Left lobe of liver (tissue), 2 donors: ENCODE results near the gene DIP2B. TPM values are rescaled to one million over a fixed set of nuclear protein-coding genes. Genes with fewer than 3 reads are reported as not detected.
"Not testable (repeated sequence)": the region's sequence is repeated elsewhere in the genome, so short reads cannot be mapped to it uniquely, and the experiment has no call there.

Experiments
- ATAC-seq: fragments of 200-7000 bp; cut with Tn5 transposase; one replicate; pipeline ENCODE4 v1.9.1; 2020; ENCODE audit warnings: mild to moderate bottlenecking, moderate library complexity
- DNase-seq: peaks from one replicate; pipeline ENCODE4 v3.0.0-alpha.2; 2020; ENCODE audit warnings: low spot score
- total RNA-seq: library from RNA; stranded (reverse); gene quantifications from one replicate; pipeline ENCODE4 v1.2.1, GENCODE V29; 2021
- donor health status: DM: no; HTN: no; CAD: no; lungs with moderate emphysema.
- donor health status: DM: no; HTN: yes; CAD: no.

DIP2B gene, protein sequence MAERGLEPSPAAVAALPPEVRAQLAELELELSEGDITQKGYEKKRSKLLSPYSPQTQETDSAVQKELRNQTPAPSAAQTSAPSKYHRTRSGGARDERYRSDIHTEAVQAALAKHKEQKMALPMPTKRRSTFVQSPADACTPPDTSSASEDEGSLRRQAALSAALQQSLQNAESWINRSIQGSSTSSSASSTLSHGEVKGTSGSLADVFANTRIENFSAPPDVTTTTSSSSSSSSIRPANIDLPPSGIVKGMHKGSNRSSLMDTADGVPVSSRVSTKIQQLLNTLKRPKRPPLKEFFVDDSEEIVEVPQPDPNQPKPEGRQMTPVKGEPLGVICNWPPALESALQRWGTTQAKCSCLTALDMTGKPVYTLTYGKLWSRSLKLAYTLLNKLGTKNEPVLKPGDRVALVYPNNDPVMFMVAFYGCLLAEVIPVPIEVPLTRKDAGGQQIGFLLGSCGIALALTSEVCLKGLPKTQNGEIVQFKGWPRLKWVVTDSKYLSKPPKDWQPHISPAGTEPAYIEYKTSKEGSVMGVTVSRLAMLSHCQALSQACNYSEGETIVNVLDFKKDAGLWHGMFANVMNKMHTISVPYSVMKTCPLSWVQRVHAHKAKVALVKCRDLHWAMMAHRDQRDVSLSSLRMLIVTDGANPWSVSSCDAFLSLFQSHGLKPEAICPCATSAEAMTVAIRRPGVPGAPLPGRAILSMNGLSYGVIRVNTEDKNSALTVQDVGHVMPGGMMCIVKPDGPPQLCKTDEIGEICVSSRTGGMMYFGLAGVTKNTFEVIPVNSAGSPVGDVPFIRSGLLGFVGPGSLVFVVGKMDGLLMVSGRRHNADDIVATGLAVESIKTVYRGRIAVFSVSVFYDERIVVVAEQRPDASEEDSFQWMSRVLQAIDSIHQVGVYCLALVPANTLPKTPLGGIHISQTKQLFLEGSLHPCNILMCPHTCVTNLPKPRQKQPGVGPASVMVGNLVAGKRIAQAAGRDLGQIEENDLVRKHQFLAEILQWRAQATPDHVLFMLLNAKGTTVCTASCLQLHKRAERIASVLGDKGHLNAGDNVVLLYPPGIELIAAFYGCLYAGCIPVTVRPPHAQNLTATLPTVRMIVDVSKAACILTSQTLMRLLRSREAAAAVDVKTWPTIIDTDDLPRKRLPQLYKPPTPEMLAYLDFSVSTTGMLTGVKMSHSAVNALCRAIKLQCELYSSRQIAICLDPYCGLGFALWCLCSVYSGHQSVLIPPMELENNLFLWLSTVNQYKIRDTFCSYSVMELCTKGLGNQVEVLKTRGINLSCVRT (N-terminal part only)
- 13.2 TPM for total RNA-seq

DNA sequence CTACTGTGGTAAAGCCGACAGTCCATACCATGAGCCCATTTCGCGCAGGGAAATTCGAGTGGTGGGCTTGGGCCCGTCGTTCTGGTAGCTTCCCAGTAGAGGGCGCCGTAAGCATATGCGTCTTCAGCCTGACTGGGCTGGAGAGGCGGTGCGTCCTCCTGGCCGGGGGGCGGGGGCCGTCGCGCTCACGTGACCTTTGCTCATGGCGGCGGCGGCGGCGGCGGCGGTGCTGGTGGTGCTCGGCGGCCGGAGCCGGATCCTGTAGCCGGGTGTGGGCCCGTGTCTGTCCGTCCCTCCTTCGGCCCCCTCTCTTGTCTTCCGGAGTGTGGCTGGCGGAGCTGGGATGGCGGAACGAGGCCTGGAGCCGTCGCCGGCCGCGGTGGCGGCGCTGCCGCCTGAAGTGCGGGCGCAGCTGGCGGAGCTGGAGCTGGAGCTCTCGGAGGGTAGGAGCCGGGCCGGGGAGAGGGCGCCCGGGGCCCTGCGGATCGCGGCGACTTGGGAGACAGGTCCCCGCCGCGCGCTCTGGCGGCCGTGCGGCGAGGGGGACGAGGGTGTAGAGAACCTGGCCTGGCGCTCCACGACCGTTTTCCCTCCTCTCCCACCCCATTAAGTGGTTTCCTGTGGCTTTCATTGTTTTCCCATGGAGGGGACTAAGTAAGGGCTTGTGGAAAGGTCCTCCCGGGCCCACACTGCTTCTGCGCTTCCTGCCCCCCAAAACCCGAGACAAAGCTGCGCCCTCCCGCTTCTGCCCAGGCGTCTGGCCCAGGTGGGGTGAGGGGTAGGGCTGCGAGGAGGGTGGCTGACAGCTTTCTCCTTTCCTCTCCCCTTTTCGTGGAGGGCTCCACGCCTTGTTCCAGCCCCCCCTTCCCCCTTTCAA lies at the start of gene DIP2B:
TSS of gene DIP2B (plus strand) at position 188 of the 877 bp plus-strand sequence. CDS start at position 344, 156 bp downstream.
- DNase-seq (peak; percentile 96), ATAC-seq (peak; percentile 95)

GRCh38 chr12:50458606-50459005 lies 46.2 kb upstream of the DIP2B start:
- DNase-seq (no peak), ATAC-seq (no peak)

DNA sequence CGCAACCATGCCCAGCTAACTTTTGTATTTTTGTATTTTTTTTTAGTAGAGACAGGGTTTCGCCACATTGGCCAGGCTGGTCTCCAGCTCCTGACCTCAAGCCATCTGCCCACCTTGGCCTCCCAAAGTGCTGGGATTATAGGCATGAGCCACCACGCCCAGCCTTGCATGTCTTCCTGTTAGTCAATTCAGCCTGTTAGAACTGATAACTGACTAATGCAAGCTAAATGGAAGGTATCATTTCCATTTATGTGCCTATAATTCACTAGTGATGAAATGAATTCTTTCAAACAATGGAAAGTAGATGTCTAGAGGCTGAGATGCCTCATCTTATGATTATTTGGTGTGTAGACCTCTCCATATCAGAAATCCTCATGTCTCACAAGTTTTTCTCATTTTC lies 37.3 kb upstream of the DIP2B start:
- no peak for DNase-seq
- no peak for ATAC-seq

DNA sequence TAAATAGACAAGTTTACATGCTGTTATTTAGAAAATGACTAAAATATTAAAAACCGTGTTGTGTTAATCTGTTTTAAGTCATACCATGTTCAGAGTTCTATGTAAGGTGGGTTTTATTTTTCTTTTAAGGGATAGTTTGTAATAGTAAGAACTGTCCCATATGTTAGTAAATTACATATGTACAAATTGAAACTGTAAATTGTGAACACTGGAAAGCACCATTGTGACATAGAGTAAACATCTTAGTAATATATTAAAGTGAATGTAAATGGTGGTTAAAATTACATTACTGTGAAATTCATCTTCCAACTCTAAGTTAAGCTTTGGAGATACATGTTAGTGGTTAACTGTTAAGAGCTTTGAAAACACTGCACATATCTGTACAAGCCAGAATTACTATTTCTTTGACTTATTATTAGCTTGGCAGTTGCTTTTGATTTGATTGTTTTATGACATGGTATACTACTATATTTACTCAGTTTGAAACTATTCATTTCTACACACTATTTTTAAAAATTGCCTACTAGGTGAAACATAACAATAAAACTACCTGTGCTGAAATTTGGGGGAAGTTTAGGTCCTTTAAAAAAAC lies 27.4 kb upstream of the DIP2B start:
- DNase-seq: no peak

DNA sequence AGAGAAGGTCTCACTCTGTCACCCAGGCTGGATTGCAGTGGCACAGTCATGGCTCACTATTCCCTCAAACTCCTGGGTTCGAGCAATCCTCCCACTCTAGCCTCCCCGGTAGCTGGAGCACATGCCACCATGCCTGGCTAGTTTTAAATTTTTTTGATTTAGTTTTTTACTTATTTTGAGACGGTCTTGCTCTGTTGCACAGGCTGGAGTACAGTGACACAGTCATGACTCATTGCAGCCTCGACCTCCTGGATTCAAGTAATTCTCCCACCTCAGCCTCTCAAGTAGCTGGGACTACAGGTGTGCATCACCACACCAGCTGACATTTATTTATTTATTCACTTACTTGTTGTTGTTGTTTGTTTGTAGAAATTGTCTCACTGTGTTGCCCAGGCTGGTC lies 22.2 kb upstream of the DIP2B start:
- no peak for ATAC-seq
- DNase-seq: no peak

More for the DNA sequence above, 27.4 kb upstream of the DIP2B start:
- no peak for ATAC-seq

DNA sequence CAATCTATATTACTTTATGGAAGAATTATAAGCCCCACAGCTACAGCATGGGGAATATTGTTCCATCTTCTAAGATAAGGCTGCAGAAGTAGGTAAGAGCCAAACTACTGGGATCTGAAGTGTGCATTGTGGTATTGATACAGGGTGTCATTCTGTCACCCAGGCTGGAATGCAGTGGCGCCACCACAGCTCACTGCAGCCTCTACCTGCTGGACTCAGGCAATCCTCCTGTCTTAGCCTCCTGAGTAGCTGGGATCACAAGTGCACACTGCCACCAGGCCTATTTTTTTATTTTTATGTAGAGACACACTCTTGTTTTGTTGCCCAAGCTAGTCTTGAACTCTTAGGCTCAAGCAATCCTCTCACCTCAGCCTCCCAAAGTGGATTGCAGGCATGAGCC lies 21.3 kb upstream of the DIP2B start:
- no peak for ATAC-seq
- DNase-seq: no peak

GRCh38 chr12:50488801-50489200 lies 16.0 kb upstream of the DIP2B start:
- ATAC-seq: no peak

DNA sequence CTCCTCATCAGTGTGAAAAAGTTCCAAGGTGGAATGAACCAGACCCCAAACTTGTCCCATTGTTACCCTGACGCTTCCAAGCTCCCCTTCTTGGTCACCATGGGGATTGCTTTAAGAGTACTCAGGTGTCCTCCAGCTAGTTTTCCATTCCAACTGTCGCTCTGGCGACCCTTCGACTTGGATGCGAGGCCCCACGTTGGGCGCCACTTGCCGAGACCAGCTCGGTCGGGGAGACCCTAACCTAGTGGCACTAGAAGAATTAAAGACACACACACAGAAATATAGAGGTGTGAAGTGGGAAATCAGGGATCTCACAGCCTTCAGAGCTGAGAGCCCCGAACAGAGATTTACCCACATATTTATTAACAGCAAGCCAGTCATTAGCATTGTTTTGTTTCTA lies 6.7 kb upstream of the DIP2B start:
- not testable (repeated sequence) for ATAC-seq, DNase-seq

More at GRCh38 chr12:50488801-50489200, 16.0 kb upstream of the DIP2B start:
- no peak for DNase-seq

GRCh38 chr12:50505675-50506530 lies 1.1 kb downstream of the DIP2B start:
- DNase-seq: no peak
- peak; percentile 38 for ATAC-seq

DNA sequence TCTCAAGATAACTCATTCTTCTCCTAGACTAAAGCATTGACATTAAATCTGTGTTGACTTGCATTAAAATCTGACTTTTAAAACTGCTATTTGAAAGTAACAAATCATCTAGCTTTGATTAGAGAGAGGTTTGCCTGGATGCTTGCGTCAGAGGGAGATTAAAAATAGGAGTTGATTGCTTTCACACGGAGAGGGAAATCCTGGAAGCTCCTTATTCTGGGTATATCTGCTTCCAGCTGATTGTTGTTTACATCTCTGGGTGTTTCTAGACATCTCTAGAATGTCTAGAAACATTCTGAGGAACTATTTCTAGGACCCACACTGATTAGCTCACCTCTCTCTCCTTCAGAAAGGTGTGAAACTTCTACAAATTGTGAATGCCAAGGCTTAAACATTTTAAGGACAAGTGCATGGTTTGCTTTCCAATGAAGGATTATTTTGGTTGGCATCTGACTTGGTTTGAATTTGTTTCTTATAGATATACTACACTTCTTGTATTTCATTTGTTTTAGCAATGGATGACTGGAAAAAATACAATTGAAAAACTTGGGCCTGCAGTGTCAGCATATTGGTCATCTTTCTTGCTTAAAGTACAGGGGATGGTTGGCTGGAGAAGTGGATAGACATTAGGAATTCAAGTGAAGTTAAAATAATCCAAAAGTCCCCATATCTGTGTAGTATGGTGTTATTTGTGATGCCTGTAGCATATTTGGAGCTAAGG lies 2.1 kb downstream of the DIP2B start:
- no peak for DNase-seq
- ATAC-seq: no peak

GRCh38 chr12:50507474-50507838 lies 2.7 kb downstream of the DIP2B start:
- ATAC-seq (no peak), DNase-seq (no peak)

- DNase-seq (no peak), ATAC-seq (no peak)
Measured at GRCh38 chr12:50507930-50508329, 3.1 kb downstream of the DIP2B start.

GRCh38 chr12:50508414-50508813 lies 3.6 kb downstream of the DIP2B start:
- DNase-seq: no peak
- ATAC-seq: no peak

DNA sequence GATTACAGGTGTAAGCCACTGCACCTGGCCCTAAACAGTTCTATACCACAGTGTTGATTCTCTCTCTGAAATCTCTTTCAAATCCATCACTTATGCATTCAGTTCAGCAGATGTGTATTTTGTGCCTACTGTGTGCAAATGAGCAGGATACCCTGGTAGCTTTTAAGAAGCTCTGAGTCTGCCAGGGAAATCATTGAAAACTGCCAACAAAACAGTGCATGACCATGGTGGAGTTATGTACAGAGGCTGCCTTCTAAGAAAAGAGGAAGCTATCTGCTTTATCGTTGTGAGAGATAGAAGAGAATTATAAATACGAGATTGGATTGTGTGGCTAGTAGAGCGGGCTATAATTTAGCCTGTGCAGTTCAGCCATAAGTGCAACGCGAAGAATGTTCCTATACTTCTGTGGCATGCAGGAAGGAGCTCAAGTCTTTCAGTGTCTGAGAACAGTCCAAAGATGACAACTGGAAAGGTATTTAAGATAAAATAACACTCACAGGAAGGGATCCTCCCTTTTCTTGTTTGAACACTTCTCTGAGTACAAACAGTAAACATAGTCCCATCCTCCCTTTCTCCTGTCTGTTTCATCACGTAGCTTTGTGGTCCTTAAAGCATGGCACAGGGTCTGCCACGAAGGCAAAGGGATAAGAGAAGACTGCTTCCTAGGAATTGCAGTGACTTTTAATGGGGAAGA lies 4.3 kb downstream of the DIP2B start:
- ATAC-seq (no peak), DNase-seq (no peak)

GRCh38 chr12:50514526-50515276 lies 9.9 kb downstream of the DIP2B start:
- ATAC-seq: no peak
- no peak for DNase-seq

DNA sequence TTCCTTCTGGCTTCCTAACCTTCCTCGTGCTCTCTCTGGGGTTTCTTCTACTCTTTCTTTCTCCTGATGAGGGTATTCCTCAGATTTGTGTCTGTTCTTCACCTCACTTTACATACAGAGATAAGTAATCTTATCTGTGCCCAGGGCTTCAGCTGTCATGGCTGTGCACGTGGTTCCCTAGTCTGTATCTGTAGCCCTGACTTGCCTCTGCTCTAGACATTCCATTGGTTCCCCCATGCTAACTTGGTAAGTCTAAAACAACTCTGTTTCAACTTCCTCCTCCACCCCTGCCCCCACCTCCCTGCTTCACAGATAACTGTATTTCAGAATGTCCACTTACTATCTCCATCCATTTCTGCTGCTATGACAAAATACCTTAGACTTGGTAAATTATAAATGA lies 10.8 kb downstream of the DIP2B start:
- DNase-seq (no peak), ATAC-seq (no peak)
